ENCODE measurements around the gene CCDC178.

- no peak for TF ChIP-seq POLR2AphosphoS5 (IDR thresholded peaks at IDR 0.05; ENCODE audit: borderline replicate concordance, low read depth, low read length)
- no peak for TF ChIP-seq EZH2 (IDR thresholded peaks at IDR 0.05)
Observed at GRCh38 chr18:33128581-33128980, 311.9 kb downstream of the CCDC178 start.

All from SK-N-MC (cell line).